DMS53 (cell line): ENCODE data around the gene HCRT.
"Not testable (repeated sequence)": the region's sequence is repeated elsewhere in the genome, so short reads cannot be mapped to it uniquely, and the experiment has no call there.

Source experiments
- DNase-seq: peaks from one replicate; lab custom pipeline; 2025; lab: John Stamatoyannopoulos, UW

HCRT gene

DNA sequence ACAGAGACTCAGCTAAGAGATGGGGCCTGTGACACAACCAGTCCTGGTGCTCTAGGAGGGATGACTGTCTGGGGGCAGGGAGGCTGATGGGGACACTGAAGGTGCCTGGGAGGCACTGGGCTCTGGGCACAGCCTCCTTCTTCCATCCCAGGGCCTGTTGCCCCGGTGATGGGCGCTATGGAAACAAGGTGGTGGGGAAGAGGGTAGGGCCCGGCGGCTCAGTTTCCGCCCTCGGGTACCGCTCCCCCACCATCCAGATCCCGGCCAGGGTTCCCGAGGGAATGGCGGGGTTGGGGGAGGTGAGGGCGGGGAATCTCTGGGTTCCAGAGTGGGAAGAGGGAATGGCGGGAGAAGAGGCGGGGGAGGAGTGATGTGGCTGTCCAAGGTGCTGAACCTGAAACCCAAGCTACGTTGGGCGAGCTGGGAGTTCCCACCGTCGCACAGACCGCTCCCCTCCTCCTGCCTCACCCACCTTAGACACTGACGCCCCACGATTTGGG lies 5.3 kb downstream of the HCRT start:
- DNase-seq, result peak; percentile 39

DNA sequence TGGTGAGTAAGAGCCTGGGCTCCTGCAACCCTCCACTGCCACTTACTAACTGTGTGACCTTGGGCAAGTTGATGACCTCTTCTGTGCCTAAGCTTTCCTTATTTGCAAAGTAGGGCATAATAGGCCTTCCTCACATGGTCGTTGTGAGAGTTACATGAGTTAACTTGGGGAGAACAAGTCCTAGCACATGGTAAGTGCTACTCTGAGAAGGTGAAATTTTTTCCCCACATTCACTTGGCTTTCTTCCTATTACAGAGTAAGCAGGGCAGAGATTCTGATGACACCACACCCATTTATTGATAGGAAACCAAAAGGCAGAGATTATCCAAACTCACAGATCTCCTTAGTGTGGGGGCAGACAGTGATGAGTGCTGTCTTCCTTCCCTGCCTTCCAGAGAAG lies 5.9 kb downstream of the HCRT start:
- no peak for DNase-seq

DNA sequence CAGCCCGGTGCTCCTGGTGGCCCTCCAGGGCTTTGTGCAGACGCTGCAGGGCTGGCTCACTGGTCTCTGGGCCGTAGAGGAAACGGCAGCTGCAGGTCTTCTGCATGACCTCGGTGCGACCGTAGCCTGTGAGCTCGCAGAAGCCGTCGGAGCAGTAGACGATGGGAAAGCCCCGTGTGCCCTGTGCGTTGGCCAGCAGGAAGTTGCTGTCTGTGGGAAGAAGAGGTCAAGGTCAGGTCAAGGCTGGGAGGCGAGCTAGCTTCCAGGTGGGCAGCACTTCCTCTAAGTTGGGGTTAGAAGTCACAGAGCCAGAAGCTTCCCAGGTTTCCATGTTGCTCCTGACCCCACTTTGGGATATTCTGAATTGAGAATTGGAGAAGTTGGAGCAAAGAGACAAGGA lies 6.4 kb downstream of the HCRT start:
- DNase-seq, result peak; percentile 27

- peak; percentile 41 for DNase-seq
Measured at GRCh38 chr17:42177684-42178083, 7.6 kb downstream of the HCRT start.

GRCh38 chr17:42174126-42174783 lies 11.0 kb downstream of the HCRT start:
- no peak for DNase-seq

- no peak for DNase-seq
Measured at GRCh38 chr17:42171831-42172230, 13.4 kb downstream of the HCRT start.

GRCh38 chr17:42169351-42169750 lies 15.9 kb downstream of the HCRT start:
- no peak for DNase-seq

GRCh38 chr17:42167807-42168206 lies 17.4 kb downstream of the HCRT start:
- no peak for DNase-seq

GRCh38 chr17:42166196-42166763 lies 19.0 kb downstream of the HCRT start:
- no peak for DNase-seq

DNA sequence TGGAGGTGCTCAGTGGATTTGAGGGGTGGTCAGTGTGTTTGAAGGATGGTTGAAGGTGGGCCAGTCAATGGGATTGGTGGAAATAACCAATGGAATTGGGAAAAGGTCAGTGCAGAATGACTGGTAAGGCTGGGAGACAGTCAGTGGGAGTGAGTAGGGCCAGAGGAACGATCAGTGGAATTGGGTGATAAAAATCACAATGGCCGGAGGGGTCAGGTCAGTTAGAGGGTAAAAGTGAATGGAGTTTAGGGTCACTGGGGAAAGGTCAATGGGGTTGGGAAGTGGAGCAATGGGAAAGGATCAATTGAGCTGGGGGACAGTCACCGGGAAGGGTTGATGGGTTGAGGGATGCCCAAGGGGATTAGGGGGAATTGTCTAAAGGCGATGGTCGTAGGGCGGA lies 19.5 kb downstream of the HCRT start:
- no peak for DNase-seq

- no peak for DNase-seq
Measured at GRCh38 chr17:42163696-42164407, 21.4 kb downstream of the HCRT start.

GRCh38 chr17:42163113-42163512 lies 22.1 kb downstream of the HCRT start:
- DNase-seq, result peak; percentile 46

DNA sequence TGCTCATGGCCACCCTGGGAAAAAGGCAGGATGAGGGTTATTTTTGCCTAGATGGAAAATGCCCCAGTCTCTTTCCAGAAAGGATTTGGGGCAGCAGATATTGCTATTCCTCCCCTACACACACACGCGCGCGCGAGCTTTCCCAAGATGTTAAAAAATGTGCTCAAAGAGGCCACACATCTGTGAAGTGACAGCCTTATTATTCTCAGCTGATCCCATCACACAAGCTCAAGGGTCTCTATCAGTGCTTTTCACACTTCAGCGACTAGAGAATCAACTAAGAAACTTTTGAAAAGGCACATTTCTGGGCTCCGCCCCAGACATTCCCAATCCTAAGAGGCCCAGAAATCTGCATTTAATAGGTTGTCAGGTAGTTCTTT lies 24.7 kb downstream of the HCRT start:
- no peak for DNase-seq

- no peak for DNase-seq
Measured at GRCh38 chr17:42159796-42160530, 25.3 kb downstream of the HCRT start.

GRCh38 chr17:42155614-42156045 lies 29.6 kb downstream of the HCRT start:
- no peak for DNase-seq

DNA sequence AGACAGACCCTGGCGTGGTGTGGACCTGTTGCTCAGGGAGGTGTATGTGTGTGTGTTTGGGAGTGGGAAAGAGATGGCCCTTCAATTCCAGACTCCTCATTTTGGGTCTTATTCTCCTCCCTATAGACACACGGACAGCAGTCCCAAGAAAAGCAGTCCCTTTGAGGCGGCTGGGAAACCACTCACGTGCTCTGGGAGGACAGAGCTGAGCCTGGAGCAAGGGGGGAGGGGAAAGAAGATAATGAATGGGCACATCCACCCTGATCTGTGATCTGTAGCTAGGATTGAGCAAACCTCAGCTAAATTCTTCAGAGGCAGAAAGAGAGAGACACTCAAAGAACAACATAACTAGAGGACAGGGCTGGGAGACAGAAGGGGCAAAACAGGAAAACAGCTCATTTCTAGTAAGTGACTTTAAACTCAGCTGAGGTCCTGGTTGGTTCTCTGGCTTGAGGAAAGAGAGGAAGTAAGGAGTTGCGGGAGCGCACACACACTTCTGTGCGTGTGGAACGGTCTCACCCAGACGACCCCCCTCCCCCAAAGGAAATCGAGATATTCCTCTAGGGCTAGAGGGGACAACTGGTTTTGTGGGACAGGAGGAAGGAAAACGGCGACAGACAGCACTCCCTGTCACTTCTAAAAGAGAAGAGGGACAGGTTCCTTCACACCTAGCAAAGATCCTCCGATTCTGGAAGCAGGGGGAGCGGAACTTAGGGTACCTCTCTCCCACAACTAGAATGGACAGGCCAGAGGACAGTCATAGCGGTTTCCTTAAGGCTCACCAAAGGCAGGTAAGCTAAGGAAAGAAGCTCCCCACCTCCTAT lies 31.1 kb downstream of the HCRT start:
- DNase-seq, result peak; percentile 31

DNA sequence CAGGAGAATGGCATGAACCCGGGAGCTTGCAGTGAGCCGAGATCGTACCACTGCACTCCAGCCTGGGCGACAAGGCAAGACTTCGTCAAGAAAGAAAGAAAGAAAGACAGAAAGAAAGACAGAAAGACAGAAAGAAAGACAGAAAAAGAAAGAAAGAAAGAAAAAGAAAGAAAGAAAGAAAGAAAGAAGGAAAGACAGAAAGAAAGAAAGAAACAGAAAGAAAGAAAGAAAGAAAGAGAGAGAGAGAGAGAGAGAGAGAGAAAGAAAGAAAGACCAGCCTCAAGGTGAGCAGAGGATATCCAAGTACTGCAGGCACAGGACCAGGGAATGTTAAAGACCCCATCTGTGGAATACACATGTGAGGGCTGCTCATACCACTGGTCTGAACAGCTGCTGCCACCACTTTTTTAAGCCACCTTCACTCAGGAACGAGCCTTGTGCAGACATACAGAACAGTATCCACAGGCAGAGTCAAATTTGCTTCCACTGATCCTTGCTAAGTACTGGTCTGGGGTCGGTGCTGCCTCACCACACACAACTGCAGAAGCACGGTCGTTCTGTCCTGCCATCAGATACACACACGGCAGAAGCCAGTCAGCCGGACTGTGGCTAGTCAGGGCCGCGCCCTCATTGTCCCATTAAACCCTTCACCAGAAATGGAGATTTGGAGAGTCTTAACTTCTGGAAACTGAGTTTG lies 38.2 kb downstream of the HCRT start:
- DNase-seq, result no peak

- not testable (repeated sequence) for DNase-seq
Measured at GRCh38 chr17:42143138-42143537, 42.1 kb downstream of the HCRT start.

- no peak for DNase-seq
Measured at GRCh38 chr17:42142371-42142896, 42.8 kb downstream of the HCRT start.

DNA sequence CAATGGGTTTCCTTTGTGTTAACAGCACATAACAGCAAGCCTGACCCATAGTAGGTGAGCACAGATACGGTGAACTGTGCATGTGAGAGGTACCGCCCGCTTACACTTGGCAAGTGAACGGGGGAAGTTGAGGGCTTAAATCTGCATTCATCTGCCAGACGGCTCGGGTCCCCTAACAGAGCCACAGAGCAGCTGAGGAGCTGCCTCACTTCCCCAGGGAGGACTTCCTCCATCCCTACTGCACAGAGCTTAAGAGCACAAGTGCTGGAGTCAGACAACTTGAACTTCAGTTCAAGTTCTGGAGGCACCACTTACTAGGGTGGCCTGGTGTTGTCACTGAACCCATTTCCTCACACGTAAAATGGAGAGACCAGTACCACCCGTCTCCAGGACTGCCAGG lies 43.9 kb downstream of the HCRT start:
- DNase-seq, result no peak

- DNase-seq, result not testable (repeated sequence)
Measured at GRCh38 chr17:42140690-42141089, 44.6 kb downstream of the HCRT start.
